Upper lobe of right lung (tissue), 1 donor: ENCODE results near the gene SLC66A1. TPM values are rescaled to one million over a fixed set of nuclear protein-coding genes. Genes with fewer than 3 reads are reported as not detected.

Experiments
- ATAC-seq: fragments of 200-7000 bp; cut with Tn5 transposase; one replicate; pipeline ENCODE4 v1.9.1; 2020; ENCODE audit warnings: mild to moderate bottlenecking, moderate library complexity
- DNase-seq: peaks from one replicate; pipeline ENCODE4 v3.0.0-alpha.2; 2020
- H3K27ac ChIP-seq: fragments of 200-600 bp; one replicate; pipeline ENCODE4 v1.8.0; 2022
- H3K27me3 ChIP-seq: fragments of 200-600 bp; one replicate; pipeline ENCODE4 v1.8.0; 2022; ENCODE audit warnings: mild to moderate bottlenecking
- H3K36me3 ChIP-seq: fragments of 200-600 bp; one replicate; pipeline ENCODE4 v1.8.0; 2022
- H3K4me1 ChIP-seq: fragments of 200-600 bp; one replicate; pipeline ENCODE4 v1.8.0; 2022
- H3K4me3 ChIP-seq: fragments of 200-600 bp; one replicate; pipeline ENCODE4 v1.8.0; 2022; ENCODE audit warnings: mild to moderate bottlenecking
- H3K9me3 ChIP-seq: fragments of 200-600 bp; one replicate; pipeline ENCODE4 v1.8.0; 2022
- intact Hi-C: fragments of 100-400 bp; cut with DNase I; formaldehyde crosslinking; loops from one replicate; pipeline ENCODE4 v1.11.0; 2022
- total RNA-seq: library from RNA; stranded (reverse); fragmentation: NEBNext Ultra II Directional; extraction: Animal tissue kit (Norgen Biotek cat#: 25700); gene quantifications from one replicate; pipeline ENCODE4 v1.2.1, GENCODE V29; 2021
- TF ChIP-seq, protein P1 (sequence below): fragments of 200-600 bp; IDR thresholded peaks from one replicate; pipeline ENCODE4 v1.8.0; 2022; ENCODE audit warnings: antibody characterized with exemption
- donor health status: DM: no; HTN: yes; CAD: no; lungs with severe emphysema.

SLC66A1 gene
- total RNA-seq, 1 donor from 2014 or later = 20.9 TPM

DNA sequence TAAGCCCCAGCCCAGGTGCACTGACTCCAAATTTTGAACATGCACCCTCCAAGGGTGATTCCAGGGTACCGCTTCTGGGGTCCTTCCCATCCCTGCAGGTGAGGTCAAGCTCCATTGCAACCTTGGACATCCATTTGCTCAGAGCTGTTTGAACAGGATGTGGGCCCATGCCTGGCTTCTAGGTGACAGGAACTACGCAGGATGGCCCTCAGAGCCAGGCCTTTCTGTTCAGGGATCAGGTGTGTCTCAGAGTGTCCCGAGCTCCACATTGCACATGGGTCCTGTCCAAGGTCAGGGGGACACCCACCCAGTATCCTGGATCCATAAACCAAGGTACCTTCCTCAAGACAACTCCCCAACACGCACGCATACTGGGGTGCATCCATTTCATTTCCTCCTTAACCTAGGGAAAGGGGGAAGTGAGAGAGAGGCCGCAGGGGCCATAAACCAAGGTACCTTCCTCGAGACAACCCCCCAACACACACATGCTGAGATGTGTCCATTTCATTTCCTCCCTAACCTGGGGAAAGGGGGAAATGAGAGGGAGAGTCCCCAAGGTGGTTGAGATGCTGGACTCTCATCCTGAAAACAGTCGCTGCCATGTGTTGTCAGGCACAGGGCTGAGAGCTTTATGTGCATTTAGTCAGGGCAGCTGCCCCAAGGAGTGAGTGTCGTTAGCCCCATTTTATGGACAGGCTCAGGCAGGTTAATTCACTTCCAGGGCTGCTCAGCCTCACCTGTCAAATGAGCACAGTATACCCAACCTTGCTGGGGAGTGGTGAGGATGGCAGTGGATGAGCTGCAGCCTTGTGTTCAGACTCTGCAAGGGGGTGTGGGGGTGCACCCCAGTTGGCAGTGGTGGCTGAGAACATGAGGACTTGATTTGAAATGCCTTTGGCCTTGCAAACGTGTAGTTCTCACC, 2.1 kb downstream of the SLC66A1 start:
- H3K36me3 ChIP-seq = peaks cover 10% of the 10 kb centered on the region
- no peak overlapping the region for H3K4me3 ChIP-seq
- ATAC-seq (no peak), DNase-seq (no peak)
- intact Hi-C loops = no loop called here
- H3K9me3 ChIP-seq = no peaks in the 10 kb centered on the region
- H3K27me3 ChIP-seq = no peaks in the 10 kb centered on the region
- H3K27ac ChIP-seq = no peak overlapping the region
- H3K4me1 ChIP-seq = peaks cover 15% of the 10 kb centered on the region
- TF ChIP-seq, protein P1, sequence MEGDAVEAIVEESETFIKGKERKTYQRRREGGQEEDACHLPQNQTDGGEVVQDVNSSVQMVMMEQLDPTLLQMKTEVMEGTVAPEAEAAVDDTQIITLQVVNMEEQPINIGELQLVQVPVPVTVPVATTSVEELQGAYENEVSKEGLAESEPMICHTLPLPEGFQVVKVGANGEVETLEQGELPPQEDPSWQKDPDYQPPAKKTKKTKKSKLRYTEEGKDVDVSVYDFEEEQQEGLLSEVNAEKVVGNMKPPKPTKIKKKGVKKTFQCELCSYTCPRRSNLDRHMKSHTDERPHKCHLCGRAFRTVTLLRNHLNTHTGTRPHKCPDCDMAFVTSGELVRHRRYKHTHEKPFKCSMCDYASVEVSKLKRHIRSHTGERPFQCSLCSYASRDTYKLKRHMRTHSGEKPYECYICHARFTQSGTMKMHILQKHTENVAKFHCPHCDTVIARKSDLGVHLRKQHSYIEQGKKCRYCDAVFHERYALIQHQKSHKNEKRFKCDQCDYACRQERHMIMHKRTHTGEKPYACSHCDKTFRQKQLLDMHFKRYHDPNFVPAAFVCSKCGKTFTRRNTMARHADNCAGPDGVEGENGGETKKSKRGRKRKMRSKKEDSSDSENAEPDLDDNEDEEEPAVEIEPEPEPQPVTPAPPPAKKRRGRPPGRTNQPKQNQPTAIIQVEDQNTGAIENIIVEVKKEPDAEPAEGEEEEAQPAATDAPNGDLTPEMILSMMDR = no peak

DNA sequence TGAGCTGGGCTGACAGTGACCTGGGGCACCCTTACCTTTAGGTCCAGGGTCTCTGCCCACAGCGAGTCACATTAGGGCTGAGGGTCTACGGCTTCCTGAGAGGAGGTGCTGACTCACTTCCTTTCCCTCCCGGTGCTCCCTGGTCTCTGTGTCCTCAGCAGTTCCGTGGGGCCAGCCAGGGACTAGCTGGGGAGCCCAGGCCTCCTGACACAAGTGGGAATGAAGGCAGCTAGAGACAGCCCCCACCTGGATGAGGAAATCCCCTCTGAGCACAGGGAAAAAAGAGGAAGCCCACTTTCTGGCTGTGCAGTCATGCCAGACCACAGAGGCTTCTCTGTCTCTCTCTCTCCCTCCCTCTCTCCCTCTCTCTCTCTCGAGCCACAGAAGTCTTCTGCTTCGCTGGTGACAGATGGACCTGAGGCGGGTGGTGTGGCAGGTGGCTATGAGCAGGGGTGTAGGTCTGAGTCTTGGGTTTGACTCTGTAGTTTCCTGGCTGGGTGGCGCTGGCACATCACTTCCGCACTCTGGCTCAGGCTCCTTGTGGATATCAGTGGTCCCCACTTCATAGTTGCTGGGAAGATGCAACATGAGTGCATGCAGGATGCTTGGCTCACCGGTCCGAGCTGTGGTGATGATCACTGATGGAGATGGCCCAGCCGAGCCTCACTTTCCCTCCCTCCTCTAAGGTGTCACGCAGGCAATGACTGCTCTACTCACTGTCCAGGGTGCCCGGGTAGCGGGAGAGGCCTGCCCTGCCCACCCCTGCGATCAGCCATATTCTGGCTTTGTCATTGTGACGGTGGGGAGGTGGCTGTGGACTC, 3.5 kb downstream of the SLC66A1 start:
- no peak for ATAC-seq
- intact Hi-C loops = no loop called here
- no peaks in the 10 kb centered on the region for H3K27me3 ChIP-seq
- TF ChIP-seq, protein P1 = no peak
- H3K9me3 ChIP-seq = no peaks in the 10 kb centered on the region
- peaks cover 14% of the 10 kb centered on the region for H3K4me1 ChIP-seq
- no peak overlapping the region for H3K27ac ChIP-seq
- DNase-seq = no peak
- no peak overlapping the region for H3K4me3 ChIP-seq
- peaks cover 14% of the 10 kb centered on the region for H3K36me3 ChIP-seq

DNA sequence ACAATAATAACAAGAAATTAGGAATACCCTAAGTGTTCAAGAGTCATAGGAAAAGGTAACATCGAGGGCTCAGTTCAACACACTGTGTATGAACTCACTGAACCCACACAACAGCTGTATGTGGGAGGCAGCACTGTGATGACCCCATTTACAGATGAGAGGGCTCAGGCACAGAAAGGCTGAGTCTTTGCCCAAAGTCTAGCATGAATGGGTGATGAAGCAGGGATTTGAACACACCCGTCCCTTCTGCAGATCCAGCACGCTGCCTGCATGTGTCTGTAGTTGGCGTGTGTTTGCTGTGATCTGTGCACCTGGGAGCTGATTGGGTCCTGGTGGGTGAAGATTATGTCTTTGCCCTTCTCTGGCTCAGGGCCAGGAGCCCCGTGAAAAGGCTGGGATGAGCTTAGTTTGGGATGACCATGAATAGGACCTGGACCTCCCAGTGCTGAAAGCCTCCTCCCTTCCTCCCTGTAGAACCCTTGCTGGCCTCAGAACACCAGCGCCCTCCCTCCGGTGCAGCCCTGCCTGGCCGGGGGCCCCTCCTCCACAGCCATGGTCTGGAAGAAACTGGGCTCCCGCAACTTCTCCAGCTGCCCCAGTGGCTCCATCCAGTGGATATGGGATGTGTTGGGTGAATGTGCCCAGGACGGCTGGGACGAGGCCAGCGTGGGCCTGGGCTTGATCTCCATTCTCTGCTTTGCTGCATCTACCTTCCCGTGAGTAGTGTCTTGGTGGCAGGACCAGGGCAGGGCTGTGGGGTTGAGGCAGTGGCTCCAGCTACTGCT, 5.2 kb downstream of the SLC66A1 start:
- Histone ChIP-seq H3K27me3 (no peaks in the 10 kb centered on the region), H3K9me3 (no peaks in the 10 kb centered on the region), H3K36me3 (peaks cover 17% of the 10 kb centered on the region), H3K4me1 (peaks cover 7% of the 10 kb centered on the region), H3K27ac (no peak overlapping the region), H3K4me3 (no peak overlapping the region)
- intact Hi-C loops = no loop called here
- no peak for DNase-seq
- ATAC-seq = no peak
- TF ChIP-seq, protein P1 = no peak

DNA sequence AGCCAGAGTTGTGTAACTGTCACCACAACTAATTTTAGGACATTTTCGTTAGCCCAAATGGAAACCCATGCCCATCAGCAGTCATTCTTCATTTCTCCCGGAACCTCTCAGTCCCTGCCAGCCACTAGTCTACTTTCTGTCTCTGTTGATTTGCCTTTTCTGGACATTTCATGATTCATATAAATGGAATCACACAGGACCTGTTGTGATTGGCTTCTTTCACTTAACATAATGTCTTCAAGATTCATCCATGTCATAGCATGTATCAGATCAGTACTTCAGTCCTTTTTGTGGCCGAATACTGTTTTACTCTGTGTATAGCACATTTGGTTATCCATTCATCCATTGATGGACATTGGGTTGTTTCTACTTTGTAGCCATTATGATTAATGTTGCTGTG, 7.1 kb downstream of the SLC66A1 start:
- DNase-seq (no peak), ATAC-seq (no peak)
- intact Hi-C loops = no loop called here
- TF ChIP-seq, protein P1 = no peak
- Histone ChIP-seq H3K27ac (no peak overlapping the region), H3K9me3 (no peaks in the 10 kb centered on the region), H3K4me1 (no peaks in the 10 kb centered on the region), H3K27me3 (no peaks in the 10 kb centered on the region), H3K4me3 (no peak overlapping the region), H3K36me3 (peaks cover 25% of the 10 kb centered on the region)

DNA sequence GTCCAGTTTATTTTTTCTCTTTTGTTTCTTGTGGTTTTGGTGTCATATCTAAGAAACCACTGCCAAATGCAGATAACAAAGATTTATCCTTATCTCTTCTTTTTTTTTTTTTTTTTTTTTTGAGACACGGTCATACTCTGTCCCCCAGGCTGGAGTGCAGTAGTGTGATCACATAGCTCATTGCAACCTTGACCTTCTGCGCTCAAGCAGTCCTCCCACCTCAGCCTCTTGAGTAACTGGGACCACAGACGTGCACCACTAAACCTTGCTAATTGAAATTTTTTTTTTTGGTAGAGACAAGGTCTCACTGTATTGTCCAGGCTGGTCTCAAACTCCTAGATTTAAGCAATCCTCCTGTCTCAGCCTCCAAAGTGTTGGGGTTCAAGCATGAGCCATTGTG, 8.9 kb downstream of the SLC66A1 start:
- Histone ChIP-seq H3K27me3 (no peaks in the 10 kb centered on the region), H3K27ac (no peak overlapping the region), H3K36me3 (peaks cover 43% of the 10 kb centered on the region), H3K4me3 (no peak overlapping the region), H3K9me3 (no peaks in the 10 kb centered on the region), H3K4me1 (no peaks in the 10 kb centered on the region)
- DNase-seq (no peak), ATAC-seq (no peak)
- intact Hi-C loops = no loop called here
- TF ChIP-seq, protein P1 = no peak
